Fibroblast of mammary gland (primary cell): Measurements from ENCODE around the gene CAT.
A peak's percentile ranks its signal among the peaks of the same experiment; 100 is the strongest.

ENCODE experiments used
- DNase-seq: peaks from one replicate; pipeline ENCODE4 v3.0.0-alpha.2; 2010; ENCODE audit warnings: low read depth
- H3K4me3 ChIP-seq: 2 replicates; pipeline ENCODE4 v1.5.1; 2011; ENCODE audit warnings: low read depth, mild to moderate bottlenecking, low read length, moderate library complexity; ENCODE audit not compliant: control insufficient read depth
- TF ChIP-seq, protein P1 (sequence below): conservative IDR thresholded peaks from 2 replicates; pipeline ENCODE4 v1.5.1; 2011; ENCODE audit warnings: low read depth, low read length, inconsistent platforms; ENCODE audit not compliant: control insufficient read depth, insufficient read depth

Gene CAT

DNA sequence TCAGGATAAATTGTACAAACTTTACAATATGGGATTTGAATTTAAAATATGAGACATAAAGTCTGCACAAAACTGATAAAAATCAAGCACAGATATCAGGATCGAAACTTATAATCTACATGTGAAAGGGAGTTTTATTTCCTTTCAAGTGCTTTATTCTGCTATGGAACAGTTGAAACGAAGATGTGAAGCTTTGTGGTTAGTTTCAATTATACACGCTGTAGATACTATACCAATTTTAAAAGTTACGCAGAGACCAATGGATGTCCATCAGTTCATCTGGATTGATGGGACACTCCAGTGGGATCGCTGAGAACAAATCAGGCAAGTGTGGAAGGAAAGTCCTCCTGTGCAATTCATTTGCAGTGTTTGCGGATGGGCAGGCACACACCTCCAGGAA lies 34.5 kb upstream of the CAT start:
- TF ChIP-seq, protein P1, sequence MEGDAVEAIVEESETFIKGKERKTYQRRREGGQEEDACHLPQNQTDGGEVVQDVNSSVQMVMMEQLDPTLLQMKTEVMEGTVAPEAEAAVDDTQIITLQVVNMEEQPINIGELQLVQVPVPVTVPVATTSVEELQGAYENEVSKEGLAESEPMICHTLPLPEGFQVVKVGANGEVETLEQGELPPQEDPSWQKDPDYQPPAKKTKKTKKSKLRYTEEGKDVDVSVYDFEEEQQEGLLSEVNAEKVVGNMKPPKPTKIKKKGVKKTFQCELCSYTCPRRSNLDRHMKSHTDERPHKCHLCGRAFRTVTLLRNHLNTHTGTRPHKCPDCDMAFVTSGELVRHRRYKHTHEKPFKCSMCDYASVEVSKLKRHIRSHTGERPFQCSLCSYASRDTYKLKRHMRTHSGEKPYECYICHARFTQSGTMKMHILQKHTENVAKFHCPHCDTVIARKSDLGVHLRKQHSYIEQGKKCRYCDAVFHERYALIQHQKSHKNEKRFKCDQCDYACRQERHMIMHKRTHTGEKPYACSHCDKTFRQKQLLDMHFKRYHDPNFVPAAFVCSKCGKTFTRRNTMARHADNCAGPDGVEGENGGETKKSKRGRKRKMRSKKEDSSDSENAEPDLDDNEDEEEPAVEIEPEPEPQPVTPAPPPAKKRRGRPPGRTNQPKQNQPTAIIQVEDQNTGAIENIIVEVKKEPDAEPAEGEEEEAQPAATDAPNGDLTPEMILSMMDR = no peak
- H3K4me3 ChIP-seq = no peak overlapping the region
- no peak for DNase-seq

DNA sequence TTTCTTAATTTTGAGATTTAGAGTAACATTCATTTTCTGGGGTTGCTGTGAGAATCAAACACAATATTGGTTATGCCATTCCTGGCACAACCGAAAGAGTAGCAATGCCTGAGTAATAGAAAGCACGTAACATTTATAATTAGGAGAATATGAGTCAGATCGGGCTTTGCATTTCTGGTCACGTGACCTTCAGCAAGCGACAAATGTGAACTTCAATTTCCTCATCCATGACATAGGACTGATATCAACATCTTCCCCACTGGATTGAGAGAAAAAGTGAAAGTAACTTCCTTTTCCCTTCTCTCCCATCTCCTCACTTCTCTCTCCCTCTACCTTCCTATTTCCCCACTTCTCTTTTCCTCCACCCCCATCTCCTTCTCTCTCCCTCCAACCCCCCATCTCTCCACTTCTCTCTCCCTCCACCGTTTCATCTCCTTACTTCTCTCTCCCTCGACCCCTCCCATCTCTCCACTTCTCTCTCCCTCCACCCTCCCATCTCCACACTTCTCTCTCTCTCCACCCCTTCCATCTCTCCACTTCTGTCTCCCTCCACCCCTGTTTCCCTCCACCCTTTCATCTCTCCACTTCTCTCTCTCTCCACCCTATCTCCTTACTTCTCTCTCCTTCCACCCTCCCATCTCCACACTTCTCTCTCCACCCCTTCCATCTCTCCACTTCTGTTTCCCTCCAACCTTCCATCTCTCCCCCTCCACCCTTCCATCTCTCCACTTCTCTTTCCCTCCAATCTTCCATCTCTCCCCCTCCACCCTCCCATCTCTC lies 33.5 kb upstream of the CAT start:
- peak; percentile 61 for DNase-seq
- H3K4me3 ChIP-seq = no peak overlapping the region
- TF ChIP-seq, protein P1 = no peak

DNA sequence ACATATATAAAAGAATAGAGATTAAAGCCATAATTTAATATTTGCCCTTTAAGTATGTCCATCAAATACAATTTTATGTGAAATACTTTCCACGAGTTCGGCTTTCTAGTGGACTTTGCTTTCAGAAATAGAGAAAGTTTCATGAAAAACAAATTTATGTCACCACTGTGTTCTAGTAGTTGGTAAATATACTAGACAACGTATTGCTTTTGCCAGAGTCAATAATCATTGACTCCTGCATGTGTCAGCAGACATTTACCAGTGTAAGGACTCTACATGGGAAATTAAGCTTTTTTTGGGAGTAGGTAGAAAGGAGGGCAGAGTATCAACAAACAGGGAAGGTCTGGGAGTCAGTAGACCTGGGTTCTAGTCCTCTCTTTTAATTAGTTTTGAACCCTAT lies 32.3 kb upstream of the CAT start:
- TF ChIP-seq, protein P1 = no peak

DNA sequence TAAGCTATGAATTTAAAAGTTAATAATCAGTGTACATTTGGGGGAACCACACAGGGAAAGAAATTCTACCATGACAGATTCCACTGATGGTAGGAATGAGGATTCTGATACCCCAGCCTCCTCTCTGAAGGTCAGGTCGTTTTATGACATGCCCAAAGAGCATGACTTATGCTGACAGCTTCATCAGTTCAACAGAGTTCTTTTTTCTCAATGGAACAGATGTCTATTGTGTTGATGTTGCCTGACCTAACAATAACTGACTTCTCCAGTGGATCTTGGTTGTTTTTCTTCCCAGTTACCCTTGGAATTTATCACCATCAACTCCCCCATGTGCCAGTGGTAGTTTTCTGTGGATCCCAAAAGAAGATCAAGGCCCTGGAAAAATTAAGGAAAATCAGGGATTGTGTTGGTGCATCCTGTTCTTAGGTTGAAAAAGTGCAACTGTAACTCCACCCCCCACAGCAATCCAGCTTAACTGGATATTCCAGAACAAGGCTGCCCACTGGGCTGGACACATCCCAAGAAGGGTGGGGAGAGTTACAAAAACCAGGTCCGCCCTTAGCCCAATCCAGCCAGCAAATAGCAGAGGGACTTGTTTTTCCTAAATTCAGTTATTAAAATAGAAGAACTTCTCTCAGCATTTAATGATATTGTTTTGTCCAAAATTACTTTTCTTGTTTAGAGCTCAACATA lies 31.5 kb upstream of the CAT start:
- TF ChIP-seq, protein P1 = no peak
- DNase-seq = no peak
- no peak overlapping the region for H3K4me3 ChIP-seq

More for the DNA sequence above, 32.3 kb upstream of the CAT start:
- no peak overlapping the region for H3K4me3 ChIP-seq
- DNase-seq = no peak

DNA sequence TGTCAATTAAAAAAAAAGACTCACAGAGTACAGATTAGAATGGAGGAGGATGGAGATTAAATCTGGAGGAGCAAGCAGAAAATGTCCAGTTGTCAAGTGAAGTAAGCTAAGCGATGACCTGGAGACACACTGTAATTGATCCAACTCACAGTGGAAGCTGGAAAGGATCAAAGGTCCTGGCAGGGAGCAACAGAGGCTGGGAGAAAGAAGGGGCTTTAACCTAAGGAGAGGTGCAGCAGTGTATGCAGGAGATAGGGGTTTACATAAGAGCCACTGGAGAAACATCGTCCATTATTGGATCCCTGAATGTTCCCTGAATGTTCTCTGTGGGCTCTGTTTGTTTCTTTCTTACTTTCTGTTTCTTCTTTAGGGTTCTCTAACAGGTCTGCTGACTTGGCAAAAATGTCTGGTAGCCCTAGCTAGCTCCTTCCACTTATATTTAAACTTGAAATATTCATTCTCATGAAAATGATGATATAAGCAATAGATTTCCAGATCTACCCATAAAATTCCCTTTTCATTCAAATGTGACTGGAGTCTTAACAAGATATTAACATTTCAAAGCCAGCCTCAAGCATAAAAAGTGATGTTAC lies 30.1 kb upstream of the CAT start:
- no peak overlapping the region for H3K4me3 ChIP-seq
- no peak for DNase-seq
- TF ChIP-seq, protein P1 = no peak

DNA sequence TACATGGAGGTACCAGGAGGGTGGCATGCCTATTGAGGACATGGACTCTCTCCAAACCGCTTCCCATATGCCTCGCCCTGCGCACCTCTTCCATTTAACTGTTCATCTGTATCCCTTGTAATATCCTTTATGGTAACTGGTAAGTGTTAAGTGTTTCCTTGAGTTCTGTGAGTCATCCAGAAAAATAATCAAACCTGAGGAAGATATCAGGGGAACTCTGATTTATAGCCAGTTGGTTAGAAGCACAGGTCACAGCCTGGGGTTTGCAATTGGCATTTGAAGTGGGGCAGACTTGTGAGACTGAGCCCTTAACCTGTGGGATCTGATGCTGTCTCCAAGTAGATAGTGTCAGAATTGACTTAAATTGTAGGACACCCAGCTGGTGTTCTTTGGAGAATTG lies 27.6 kb upstream of the CAT start:
- no peak overlapping the region for H3K4me3 ChIP-seq
- TF ChIP-seq, protein P1 = no peak
- no peak for DNase-seq
